ENCODE measurements around the gene PTGDS.

PTGDS gene

DNA sequence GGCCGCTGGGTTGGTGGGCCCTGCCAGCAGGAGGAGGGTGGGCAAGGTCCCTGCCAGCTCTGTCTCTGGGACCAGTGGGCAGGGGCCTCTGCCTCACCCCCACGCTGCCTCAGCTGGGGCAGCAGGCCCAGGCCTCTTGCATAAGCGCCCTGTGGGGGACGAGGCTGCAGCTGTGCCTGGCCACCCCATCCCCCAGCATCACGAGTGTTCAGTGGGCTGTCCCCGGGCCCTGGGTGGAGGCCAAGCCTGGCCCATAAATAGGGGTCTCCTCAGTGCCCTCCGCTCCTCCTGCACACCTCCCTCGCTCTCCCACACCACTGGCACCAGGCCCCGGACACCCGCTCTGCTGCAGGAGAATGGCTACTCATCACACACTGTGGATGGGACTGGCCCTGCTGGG lies at the start of gene PTGDS:
TSS of gene PTGDS (plus strand) at position 282 of the 400 bp plus-strand sequence. CDS start at position 357, 75 bp downstream.
- DNase-seq, result no peak

DNA sequence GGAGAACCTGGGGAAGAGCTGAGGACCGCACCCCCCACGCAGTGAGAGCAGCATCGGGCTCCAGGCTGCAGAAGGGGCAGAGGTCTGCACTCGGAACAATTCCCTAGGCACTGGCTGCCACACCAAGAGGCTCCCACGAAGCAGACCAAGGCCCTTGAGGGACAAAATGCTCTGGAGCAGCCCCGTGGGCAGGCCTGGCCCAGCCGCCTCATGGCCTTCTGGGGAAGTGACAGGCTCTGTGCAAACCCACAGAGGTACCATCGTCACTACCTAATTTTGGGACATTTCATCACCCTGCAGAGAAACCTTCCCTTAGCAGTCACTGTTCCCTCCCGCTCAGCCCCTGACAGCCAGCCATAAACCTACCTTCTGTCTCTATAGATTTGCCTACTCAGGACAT lies 48.7 kb upstream of the PTGDS start:
- no peak for DNase-seq

DNA sequence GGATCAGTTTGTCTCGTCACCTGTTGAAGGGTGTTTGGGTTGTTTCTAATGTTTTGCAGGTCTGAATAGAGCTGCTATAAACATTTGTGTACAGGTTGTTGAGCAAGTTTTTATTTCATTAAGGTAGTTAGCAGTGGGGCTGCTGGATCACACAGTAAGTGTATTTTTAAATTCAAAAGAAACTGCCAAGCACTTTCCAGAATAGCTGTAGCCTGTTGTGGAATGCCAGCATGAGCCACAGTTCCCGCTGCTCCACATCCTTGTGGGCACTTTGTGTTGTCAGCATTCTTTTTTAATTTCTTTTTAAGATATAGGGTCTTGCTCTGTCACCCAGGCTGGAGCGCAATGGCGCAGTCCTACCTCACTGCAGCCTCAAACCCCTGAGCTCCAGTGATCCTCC lies 47.3 kb upstream of the PTGDS start:
- no peak for DNase-seq

DNA sequence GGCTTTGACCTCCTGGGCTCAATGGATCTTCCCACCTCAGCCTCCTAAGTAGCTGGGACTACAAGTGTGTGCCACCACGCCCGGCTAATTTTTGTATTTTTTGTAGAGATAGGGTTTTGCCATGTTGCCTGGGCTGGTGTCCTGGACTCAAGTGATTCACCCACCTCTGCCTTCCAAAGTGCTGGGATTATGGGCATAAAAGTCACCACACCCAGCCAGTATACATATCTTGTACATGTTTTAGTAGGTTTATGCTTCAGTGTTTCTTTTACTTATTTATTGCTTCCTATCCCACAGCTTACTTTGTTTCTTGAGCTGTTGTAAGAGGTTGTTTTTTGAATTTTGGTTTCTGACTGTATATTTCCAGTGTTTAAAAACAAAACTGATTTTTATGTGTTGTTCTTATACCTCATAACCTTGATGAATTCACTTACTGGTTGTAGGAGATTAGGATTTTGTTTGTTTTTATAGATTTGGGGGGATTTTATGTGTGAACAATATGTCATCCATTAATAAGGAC lies 45.6 kb upstream of the PTGDS start:
- DNase-seq, result no peak

DNA sequence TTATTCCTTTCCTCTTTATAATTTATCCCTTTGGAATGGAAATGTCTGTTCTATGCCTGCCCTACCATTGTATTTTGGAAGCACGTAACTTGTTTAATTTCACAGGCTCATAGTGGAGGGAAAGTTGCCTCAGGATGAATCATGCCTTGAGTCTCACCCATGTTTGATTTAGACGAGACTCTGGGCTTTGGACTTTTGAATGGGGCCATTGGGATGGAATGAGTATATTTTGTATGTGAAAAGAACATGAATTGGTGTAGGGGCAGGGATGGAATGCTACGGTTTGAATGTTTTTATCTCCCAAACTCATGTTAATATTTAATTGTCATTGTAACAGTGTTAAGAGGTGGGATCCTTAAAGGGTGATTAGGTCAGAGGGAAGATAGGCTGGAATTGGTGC lies 43.0 kb upstream of the PTGDS start:
- DNase-seq, result no peak

DNA sequence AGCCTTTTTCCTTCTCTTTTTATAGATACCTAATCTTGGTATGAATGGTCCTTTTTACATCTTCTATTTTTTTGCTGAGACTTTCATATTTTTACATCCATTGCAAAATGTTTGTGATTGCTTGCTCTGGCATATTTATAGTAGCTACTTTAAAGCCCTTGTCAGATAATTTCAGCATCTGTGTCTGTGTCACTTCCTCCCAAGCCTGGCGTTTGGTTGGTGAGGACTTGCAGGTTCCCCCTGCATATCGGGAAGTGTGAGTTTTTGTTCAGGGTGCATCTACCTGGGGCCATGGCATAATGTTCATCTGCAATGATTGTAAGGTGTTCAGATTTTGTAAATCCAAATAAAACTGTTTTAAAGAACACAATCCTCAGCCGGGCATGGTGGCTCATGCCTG lies 41.7 kb upstream of the PTGDS start:
- DNase-seq, result no peak

DNA sequence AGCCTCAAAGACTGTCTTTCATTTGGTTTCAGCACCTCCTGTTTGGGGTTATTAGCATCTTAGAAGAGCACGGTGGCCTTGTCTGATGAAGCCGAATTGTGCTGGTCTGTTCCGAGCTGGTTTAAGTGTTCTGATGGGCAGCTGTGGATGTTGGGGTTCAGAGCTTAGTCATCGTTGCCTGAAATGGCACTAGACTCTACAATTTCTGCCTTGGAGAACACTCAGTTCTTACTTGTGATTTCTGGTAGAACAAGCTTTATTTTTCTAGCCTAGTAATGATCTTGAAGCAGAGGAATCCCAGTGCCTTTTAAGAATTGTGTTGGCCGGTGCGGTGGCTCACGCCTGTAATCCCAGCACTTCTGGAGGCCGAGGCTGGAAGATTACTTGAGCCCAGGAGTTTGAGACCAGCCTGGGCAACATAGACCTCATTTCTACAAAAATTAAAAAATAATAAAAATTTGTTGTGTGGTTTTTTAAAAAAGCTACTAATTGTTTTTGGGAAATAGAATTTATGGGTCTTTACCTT lies 40.6 kb upstream of the PTGDS start:
- no peak for DNase-seq

DNA sequence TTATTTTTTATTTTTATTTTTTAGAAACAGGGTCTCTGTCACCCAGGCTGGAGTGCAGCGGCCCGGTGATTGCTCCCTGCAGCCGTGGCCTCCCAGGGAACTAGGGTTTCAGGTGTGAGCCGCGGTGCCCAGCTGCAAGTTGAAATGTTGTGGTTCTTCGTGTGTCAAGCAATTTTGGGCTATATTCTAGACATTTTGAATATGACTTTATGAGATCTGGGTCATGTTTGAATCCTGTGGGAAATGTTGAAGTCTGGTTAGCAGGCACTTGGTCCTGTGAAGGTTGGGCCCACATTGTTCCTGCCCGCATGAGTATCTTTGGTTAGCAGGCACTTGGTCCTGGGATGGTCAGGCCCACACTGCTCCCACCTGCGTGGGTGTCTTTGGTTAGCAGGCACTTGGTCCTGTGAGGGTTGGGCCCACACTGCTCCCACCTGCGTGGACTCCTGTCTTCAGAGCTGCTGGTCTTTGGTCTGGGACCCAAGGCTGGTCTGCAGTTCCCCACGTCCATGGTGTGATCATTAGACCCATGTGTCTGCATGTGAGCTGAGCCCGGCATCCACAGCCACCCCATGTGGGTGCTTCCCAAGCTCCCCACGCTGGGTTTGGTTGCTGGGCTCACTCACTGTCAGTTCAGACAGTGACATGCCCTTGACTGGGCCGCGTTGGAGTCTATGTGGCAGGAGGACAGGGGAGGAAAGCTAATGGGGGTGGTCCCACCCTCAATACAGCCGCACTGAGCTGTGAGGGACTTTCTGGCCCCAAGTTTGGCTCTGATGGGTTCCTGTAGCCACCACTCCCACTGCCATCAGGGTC lies 39.9 kb upstream of the PTGDS start:
- no peak for DNase-seq

DNA sequence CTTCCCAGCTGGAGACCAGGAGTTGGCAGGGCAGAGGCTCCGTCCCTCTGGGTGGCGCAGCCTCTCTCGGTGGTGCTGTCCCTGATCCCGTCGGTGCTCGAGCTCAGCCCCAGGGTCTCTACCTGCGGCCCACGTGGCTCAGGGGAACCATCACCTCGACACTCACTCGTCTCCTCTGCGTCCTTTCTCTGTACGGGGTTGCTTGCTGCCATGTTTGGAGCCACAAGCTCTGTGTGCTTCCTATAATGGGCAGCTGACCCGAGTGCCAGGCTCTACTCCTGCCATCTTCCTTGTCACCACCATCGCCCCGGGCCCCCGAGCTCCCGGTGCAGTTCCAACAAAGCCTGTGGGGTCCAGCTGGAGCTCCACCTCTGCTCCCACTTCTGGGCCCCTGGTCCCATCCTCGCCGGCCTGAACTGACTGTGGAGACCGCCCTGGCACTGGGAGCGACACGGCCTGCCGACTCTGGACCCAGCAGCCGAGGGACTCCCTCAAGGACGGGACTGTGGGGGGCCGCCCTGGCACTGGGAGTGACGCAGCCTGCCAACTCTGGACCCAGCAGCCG lies 37.8 kb upstream of the PTGDS start:
- no peak for DNase-seq

DNA sequence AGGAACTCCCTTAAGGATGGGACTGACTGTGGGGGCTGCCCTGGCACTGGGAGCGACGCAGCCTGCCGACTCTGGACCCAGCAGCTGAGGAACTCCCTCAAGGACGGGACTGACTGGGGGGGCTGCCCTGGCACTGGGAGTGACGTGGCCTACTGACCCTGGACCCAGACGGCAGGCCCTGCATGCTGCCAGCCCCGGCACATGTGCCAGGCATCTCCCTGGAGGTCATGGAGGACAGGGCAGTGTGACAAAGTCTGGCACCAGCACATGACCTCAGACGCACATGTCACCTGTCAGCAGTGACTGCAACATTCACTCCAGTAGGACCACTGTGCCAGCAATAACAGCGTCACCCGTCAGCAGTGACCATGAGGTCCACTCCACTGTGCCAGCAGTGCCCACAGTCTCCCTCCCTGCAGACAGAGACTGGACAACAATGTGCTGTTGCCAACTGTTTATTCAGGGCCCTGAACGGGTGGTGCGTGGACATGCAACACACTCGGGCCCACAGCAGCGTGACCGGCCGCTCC lies 37.2 kb upstream of the PTGDS start:
- DNase-seq, result no peak

DNA sequence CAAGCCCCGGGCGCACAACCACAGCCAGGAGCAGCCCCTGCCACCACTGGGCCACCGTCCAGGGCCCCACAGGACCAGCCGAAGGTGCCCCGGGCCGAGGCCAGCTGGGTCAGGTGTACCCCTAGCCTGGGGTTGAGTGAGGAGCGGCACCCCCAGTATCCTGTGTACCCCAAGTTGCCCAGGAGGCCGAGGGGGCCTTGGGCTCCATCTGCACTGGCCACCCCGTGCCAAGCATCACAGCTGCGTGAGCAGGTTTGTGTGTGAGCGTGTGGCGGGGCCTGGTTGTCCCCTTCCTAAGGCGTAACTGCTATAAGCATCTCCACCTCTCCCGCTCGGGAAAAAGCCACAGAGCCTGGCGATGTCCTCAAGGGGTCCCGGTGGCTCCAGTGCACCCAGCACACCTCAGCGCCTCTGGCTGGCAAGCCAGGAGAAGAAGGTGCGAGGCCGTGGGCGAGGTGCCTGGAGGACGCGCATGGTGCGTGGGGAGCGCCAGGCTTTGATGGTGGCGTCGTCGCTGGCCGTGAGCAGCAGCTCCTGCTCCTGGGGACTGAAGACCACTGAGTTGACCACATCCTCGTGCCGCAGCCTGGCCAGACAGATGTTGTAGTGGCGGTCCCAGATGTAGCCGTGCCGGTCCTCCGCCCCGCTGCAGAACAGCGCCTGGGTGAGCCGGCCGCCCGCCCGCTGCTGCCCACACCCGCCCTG lies 36.6 kb upstream of the PTGDS start:
- DNase-seq, result no peak

DNA sequence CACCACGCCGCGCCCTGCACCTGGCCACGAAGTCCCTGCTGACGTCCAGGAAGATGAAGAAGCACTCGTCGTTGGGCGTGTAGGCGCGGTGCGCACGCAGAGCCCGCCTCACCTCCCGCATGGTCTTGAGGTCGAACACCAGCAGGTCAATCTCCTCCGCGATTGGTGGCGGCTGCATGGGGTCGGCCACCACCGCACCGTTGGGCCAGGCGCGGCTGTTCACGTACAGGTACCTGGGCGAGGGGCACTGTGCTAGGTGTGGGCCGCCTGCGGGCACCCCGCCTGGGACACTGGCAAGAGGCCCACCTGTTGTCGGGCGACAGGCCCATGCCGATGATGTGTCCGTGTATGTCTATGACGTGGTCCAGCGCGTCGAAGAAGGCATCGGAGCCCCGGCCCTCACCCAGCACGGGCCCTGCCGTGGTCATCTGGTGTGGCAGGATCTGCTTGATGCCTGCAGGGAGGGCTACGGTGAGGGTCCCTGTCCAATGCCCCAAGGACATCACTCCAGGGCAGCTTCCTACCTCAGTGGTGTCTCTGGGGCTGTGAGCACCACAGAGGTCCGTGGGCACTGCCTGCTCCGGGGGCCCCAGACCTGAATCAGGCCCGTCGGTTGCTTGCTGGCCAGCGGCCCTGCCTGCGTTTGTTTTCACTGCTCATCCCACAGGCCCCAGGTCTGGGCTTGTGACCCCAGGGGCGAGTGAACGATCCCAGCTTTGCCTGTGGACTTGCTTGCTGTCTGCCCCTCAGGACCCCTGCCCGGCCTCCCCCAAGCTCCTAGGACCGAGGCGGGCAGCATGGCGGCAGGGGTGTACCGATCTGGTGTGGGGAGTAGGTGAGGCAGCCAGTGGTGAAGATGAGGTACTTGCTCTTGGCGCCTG lies 35.8 kb upstream of the PTGDS start:
- no peak for DNase-seq

DNA sequence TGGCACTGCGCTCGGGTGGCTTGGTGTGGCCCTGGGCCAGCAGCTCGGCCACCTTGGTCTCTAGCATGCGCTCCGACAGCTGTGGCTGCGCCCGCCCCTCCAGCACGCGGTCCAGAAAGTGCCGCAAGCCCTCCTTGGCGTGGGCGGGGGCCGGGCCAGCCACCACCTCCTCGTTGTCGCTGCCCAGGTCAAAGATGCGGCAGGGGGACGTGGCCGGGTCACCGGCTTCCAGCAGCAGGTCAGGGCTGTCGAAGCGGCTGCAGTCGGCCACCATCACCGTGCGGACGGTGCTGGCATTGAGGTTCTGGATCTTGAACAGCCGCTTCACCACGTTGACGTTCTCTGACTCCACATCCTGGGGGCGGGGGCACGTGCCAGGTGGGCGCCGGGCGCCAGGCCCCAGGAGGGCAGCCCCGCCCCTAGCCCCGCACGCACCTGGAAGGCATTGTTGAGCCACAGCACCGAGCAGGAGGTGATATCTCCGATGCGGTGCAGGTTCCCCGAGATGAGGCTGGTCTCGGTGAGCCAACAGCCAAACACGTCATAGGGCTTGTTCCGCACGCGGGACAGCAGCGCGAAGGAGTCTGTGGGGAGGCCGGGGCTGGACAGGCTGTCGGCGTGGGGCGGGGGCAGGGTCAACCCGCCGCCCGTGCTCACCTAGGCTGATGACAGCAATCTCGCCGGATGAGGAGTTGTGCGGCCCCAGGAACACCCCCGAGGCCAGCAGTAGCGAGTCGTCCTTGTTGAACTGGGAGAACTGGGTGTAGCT lies 35.0 kb upstream of the PTGDS start:
- DNase-seq, result no peak

DNA sequence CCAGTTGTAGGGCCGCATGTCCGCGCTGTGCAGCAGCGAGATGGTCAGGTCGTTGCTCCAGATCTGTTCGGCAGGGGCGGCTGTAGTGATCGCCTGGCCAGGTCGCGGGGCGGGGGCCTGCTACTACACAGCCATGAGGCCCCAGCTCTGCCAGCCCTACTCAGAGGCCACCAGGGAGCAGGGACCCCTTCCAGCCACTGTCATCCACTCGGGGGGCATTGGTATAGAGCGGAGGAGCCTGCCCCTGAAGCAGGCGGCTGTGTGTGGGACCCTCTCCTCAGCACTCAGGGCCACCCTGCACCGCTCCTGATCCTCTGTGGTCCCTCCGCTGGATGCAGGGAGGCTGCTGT lies 34.4 kb upstream of the PTGDS start:
- no peak for DNase-seq

DNA sequence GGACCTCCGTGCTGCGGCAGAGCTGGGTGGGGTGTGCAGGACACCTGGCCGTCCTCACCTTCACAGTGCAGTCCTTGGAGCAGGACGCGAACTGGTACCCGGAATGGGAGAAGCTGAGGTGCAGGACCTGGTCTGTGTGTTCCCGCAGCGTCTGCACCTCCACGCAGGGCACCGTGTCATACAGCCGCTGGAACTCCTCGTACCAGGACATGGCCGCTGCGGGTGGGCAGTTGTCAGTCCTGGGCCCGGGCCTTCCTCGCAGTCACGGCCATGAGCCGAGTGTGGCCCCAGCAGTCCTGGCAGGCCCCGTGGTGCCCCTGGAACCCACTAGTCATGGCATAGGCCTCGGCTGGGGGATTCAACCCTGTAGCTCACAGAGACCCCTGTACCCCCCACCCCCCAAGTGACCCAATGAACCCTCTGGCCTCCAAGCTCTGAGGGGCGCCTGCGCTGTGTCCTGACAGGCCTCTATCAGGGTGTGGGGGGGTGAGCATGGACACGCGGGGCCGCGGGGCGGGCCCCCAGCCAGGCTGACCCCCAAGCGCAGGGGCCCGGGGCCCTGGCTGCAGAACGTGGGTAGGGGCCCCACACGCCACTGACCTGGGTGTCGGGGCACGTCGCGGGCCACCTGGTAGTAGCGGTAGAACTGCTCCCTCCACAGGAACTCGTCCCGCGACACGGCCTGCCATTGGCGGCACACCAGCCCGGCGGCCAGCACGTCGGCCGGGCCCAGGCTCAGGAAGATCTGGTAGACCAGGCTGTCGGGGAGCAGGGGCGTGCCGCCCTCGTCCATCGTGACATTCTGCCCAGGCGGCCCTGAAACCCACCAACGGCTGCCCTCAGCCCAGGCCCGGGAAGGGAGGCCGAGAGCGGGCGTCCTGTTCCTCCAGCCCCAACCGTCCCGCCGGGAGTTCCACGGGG lies 33.8 kb upstream of the PTGDS start:
- DNase-seq, result peak; percentile 68

DNA sequence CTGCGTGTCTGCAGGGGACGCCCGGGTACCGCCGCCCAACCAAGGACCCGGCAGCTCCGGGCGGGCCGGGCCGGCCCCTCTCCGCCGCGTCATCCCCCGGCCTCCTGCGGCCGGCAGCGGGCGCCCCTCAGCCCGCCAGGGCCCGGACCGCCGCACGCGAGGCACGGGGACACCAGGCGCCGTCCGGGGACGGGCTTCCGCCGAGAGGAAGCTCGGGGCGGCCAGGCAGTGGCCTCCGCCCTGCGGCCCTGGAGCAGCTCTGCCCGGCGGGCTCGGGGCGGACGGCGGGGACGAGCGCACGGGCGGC lies 33.1 kb upstream of the PTGDS start:
- DNase-seq, result peak; percentile 83

DNA sequence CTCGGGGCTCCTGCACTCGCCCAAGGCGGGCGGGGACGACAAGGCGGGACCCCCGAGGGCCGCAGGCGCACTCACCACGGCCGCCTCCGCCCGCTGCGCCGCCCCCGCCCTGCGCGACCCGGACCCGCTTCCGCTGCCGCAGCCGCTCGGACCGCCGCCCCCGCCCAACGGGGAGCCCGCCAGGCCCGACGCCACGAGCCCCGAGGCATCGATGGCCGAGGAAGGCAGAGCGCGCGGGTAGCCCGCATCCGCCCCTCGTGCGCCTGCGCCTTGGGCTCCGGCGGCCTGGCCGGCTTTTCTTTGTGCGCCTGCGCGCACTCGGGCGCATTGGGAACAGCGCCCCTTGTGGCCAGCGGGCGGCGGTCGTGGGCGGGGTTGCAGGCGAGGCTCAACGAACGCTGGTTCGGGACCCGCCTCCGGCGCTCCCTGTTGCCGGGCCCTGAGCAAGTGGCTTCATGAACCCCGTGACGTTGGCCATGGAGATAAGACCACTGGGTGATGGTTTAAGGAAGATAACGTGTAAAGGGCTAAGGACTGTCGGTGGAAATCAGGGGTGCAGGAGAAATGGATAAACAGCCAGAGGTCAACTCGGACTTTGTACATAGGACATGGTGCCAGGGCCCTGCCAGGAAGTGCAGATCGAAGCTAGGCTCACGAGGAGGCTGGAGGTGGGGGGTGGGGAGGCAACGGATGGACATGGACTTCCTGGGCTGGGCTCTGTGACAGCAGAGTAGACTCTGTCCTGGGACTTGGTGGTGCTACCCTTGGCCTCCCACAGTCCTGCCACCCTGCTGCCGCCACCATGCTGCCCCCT lies 32.6 kb upstream of the PTGDS start, which contains the start of the genes C8G and FBXW5:
TSS of gene C8G (plus strand) at position 725 of the 814 bp plus-strand sequence. CDS start at position 803, 78 bp downstream.
TSS of gene FBXW5 (minus strand) at position 220 of the 814 bp plus-strand sequence. CDS start 655 bp downstream, outside the sequence.
- DNase-seq, result peak; percentile 98

DNA sequence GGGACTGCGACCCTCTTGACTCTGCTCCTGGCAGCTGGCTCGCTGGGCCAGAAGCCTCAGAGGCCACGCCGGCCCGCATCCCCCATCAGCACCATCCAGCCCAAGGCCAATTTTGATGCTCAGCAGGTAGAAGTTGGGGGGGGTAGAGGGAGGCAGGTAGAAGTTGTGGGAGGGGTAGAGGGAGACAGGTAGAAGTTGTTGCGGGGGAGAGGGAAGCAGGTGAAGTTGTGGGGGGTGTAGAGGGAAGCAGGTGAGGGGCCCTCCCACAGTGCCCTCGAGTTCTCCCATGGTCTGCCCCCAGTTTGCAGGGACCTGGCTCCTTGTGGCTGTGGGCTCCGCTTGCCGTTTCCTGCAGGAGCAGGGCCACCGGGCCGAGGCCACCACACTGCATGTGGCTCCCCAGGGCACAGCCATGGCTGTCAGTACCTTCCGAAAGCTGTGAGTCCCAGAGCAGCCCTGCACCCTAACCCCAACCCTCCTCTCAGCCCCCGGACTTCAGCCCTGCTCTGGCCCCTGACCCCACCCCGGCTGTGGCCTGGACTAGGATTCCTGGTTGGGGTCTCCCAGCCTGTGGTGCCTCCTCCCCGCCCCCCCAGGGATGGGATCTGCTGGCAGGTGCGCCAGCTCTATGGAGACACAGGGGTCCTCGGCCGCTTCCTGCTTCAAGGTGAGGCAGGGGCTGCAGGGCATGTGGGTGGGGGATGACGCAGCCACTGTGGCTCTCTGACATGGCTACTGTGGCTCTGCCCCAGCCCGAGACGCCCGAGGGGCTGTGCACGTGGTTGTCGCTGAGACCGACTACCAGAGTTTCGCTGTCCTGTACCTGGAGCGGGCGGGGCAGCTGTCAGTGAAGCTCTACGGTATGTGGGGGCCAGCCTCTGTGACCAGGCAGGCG lies 31.7 kb upstream of the PTGDS start:
- DNase-seq, result no peak
